Anterior cingulate cortex (tissue), 58 donors: ENCODE results near the gene C11orf71.

Experiments
- DNase-seq, 58 donors: peaks; one replicate each; lab custom pipeline; 2025; lab: John Stamatoyannopoulos, UW

Gene C11orf71

DNA sequence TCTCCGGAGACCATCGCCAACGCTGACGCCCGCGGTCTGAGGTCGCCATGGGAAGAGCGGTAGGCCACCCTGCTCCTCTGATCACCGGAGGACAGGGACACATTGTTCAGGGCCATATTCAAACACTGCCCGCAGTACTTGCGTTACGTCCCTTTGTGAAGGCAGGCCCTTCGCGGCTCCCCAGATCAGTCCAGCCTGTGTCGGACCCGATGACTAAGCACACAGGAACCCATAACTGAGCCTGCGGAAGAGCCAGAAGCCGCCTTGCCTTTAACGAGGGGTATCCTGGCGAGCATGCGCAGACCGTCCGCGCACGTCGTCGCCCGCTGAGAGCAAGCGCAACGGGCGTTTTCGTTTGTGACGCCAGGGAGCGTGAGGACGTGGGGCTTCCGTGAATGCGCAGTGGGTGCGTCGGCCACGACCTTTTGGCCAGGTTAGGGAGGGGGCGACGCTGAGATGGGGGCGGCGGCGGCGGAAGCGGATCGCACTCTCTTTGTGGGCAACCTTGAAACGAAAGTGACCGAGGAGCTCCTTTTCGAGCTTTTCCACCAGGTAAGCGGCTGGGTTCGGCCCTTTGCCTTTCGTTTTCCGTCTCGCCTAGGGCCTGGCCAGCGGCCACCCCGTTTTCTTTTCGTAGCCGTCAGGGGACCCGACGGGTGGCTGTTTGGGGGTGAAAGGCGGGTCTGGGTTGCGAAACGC, at the start of gene C11orf71, which contains the start of gene RBM7:
C11orf71 (minus strand) TSS at position 296 of the 699 bp plus-strand sequence; CDS start at position 116, 180 bp downstream.
RBM7 (plus strand) TSS at position 451 of the 699 bp plus-strand sequence; CDS start at position 457, 6 bp downstream.
- peak; percentile 65 to 97 (median 92) for DNase-seq

DNA sequence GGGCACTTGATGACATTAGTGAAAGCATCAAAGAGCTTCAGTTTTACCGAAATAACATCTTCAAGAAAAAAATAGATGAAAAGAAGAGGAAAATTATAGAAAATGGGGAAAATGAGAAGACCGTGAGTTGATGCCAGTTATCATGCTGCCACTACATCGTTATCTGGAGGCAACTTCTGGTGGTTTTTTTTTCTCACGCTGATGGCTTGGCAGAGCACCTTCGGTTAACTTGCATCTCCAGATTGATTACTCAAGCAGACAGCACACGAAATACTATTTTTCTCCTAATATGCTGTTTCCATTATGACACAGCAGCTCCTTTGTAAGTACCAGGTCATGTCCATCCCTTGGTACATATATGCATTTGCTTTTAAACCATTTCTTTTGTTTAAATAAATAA, 49.5 kb upstream of the C11orf71 start:
- no peak for DNase-seq

DNA sequence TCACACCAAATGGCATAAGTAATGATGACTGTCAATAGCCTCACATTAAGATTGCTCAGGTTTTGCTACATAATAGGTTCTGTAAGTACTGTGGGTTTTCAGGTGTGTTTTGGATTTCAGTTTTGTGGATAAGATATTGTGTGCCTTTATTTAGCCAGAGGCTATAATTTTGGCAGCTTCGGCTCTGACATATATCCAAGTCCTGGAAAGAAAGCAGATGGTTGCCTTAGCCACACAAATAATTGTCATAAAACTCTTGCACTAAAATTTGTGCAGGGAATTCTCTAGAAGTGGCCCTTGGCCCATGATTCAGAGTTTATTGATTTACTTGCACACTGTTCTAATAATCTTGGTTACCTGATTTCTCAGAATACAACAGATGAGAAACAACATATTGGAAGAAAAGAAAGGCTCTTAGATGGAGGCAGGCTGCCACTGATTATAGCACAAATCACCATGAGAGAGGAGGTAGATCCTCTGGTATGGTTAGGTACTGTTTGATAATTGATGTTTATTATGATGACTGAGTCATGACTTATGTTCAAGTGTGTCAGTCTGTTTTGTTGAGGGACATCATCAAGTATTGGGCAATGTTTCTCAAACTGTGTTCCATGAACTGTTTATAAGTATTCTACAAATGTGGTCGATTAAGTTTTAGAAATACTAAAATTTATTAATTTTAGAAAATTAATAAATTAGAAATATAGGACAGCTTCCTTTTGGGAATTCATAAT, 48.6 kb upstream of the C11orf71 start:
- DNase-seq = no peak

DNA sequence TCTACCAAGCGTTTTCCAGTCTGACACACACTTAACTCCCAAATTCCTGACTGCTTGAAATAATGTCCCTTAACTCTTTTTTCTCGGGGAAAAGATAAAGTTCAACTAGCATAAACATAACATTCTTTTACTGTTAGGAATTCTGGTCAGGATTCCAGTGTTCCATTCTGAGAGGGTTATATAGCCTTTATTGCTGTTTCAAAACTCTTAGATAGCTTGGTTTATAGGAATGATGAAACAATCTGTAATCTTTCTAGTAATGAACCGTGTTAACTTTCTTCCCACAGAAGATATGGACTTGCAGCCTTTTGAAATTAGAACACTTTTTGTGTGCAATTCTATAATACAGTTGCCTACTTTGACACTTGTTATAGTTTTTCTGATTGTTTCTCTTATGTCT, 47.6 kb upstream of the C11orf71 start:
- DNase-seq = no peak

GRCh38 chr11:114447444-114447843, 47.1 kb upstream of the C11orf71 start:
- peak in 2 of 58 donors; percentile 1 to 26 for DNase-seq

DNA sequence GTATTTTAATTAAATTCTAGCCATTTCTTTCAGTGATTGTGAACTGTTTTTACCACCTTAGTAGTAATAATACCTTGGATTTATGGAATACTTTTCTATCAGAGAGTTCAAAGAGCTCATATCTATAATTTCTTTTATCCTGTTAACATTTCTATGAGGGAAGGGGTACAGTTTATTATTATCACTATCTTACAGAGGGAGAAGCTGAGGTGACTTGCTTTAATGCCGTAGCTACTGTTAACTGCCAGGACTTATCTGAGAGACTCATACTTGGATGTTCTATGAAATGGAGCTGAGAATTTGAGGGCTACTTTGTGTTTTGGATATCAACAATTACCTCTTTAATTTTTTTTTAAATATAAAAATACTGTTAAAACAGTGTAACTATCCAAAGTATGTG, 42.2 kb upstream of the C11orf71 start:
- DNase-seq = no peak

DNA sequence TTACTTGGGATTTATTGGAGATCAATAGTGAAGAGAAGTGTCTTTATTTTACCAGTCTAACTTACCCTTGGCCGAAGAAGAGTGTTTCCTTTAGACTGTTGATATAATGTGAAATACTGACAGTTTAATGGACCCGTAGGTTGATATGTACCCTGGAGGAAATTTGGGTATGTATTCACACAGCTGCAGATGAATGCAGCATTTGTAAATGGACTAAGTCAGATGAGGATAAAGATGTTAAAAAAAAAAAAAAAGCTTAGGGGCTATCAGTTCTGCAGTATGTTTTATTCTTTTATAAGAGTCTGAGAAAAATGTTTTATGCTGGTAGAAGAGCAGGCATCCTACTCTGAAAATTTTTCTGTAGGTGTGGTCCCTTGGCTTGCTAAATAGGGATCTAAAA, 41.6 kb upstream of the C11orf71 start:
- no peak for DNase-seq

- DNase-seq = no peak
These were observed 40.9 kb upstream of the C11orf71 start for GRCh38 chr11:114440971-114441763.

- peak in 13 of 58 donors; percentile 4 to 63 (median 32) for DNase-seq
These were observed 40.0 kb upstream of the C11orf71 start for GRCh38 chr11:114440121-114440860.

- peak; percentile 39 to 97 (median 92) for DNase-seq
These were observed 39.2 kb upstream of the C11orf71 start, which contains the start of gene REXO2 for GRCh38 chr11:114439229-114440120. Gene REXO2, plus strand, starts transcription at chr11:114439467. Its CDS starts 62 bp downstream, at chr11:114439529.

- no peak for DNase-seq
These were observed 38.0 kb upstream of the C11orf71 start for GRCh38 chr11:114438303-114438702.

- no peak for DNase-seq
These were observed 33.1 kb upstream of the C11orf71 start for GRCh38 chr11:114433376-114433775.

DNA sequence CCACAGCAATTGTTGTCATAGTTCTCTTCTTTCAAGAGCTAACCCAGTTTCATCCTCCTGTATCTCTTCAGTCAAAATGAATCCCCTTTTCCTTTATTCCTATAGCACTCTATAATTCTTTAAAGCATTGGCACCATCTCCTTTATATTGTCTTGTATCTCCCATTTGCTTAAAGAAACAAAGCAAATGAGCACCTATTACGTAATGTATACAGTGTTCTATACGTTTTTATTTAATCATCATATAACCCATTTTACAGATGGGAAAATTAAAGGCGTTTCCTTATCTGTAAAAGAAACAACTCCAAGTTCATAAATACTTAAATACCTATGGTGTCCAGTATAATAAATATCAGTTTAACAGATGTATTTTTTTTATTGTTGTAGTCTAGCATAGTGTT, 32.6 kb upstream of the C11orf71 start:
- no peak for DNase-seq

DNA sequence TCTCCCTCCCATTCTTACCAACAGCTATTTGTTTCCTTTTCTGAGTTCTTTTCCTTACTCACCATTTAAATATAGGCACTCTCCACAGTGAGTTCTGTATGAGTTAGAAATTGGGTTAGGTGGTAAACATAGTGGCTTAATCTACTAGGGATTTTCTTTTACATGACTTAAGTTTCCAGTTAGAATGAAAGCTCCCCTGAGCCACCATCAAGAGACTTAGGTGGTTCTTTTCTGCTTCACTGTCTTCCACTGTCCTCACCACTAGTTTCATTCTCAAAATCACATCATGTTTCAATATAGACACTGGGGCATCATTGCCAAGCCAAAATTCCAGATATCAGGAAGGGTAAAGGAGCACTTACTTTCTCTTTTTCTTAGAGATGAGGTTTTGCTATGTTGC, 30.0 kb upstream of the C11orf71 start:
- no peak for DNase-seq

DNA sequence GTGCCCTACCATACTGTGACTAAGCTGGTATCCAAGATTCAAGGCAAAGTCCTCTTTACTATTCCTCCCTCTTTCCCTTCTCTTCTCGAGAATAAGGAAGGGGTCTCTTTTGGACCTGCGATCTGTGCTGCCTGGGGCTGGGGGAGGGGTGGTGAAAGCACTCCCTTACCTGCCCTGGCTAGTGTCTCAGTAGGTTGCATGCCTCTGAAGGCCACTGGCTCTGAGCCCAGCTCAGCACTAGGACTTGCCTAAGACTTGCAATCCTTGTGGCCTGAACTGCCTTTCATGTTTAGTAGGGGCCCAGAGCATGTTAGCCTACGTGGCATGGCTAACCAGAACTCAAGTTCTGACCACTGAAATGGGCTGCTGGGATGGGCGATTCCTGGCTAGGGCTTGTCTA, 26.0 kb upstream of the C11orf71 start:
- DNase-seq = no peak

- DNase-seq = no peak
These were observed 16.2 kb upstream of the C11orf71 start for GRCh38 chr11:114416441-114416961.

- no peak for DNase-seq
These were observed 13.6 kb upstream of the C11orf71 start for GRCh38 chr11:114413958-114414357.

DNA sequence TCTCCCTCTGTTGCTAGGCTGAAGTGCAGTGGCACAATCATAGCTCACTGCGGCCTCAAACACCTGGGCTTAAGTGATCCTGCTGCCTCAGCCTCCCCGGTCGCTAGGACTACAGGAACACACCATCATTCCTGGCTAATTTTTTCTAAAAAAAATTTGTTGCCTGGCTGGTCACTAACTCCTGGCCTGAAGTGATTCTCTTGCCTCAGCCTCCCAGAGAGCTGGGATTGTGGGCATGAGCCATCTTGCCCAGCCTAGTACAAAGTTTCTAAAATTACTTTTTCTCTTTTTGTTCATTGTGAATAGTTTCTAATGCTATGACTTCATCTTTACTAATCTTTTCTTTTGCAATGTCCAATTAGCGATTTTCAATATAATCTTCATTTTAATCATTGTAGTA, 12.6 kb upstream of the C11orf71 start:
- DNase-seq = no peak

DNA sequence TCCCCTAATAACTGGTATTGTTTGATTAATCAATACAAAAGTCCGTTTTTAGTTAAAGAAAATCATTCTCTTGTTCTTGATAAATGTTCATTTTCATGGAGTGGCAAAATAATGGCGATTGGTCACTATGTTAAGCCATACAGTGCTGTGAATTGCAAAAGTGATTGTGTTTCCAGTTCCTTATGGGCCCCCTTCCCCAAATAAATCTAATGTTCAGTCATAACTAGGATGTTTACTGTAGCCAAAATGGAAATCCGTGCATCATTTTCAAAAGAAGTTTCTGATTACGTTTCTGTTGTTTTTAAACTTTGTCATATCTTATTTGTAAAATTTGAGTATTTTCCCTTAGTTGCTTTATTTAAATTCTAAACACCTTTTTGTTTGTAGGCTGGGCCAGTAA, 1.0 kb upstream of the C11orf71 start:
- no peak for DNase-seq
